A673 (cell line): ENCODE measurements around the gene NCKAP5. TPM values are rescaled to one million over a fixed set of nuclear protein-coding genes. Genes with fewer than 3 reads are reported as not detected.

Experiments
- BruUV-seq: library from RNA; stranded (reverse); fragments of 400-500 nt; replicated peaks from 2 replicates; lab custom pipeline; 2021; lab: Mats Ljungman, UMichigan
- CTCF ChIA-PET: fragments of 300-600 bp; sonication (Branson Sonifier 250); formaldehyde crosslinking; loops from one replicate; lab custom pipeline; 2022; ENCODE audit warnings: antibody characterized with exemption; lab: Charles Lee
- POLR2A ChIA-PET: fragments of 300-600 bp; sonication (Branson Sonifier 250); formaldehyde crosslinking; loops from one replicate; lab custom pipeline; 2022; ENCODE audit warnings: antibody characterized with exemption; ENCODE audit not compliant: low non-redundant PET; lab: Charles Lee
- DNase-seq: peaks from one replicate; pipeline ENCODE4 v3.0.0-alpha.2; 2015; ENCODE audit warnings: low spot score
- H3K27ac ChIP-seq: fragments of 200-600 bp; sonication (generic); 2 replicates; pipeline ENCODE4 v1.5.1; 2016; ENCODE audit warnings: mixed run types, low read depth, mild to moderate bottlenecking, mixed read lengths, antibody characterized with exemption, low read length; ENCODE audit not compliant: poor library complexity, severe bottlenecking
- H3K27me3 ChIP-seq: fragments of 200-600 bp; sonication (generic); replicated peaks from 2 replicates; pipeline ENCODE4 v1.6.1; 2017; ENCODE audit warnings: mixed run types, low read depth, mild to moderate bottlenecking, mixed read lengths, antibody characterized with exemption, low read length; ENCODE audit not compliant: insufficient read depth, poor library complexity
- H3K36me3 ChIP-seq: fragments of 200-600 bp; sonication (generic); 2 replicates; pipeline ENCODE4 v1.6.1; 2016; ENCODE audit warnings: mixed run types, mild to moderate bottlenecking, mixed read lengths, antibody characterized with exemption, low read length; ENCODE audit not compliant: insufficient read depth, poor library complexity, severe bottlenecking
- H3K4me1 ChIP-seq: fragments of 200-600 bp; sonication (generic); 2 replicates; pipeline ENCODE4 v1.6.1; 2017; ENCODE audit warnings: mixed run types, mild to moderate bottlenecking, mixed read lengths, antibody characterized with exemption, low read length; ENCODE audit not compliant: insufficient read depth, poor library complexity, severe bottlenecking
- H3K4me3 ChIP-seq: fragments of 200-600 bp; sonication (generic); 2 replicates; pipeline ENCODE4 v1.5.1; 2016; ENCODE audit warnings: low read depth, mixed run types, mild to moderate bottlenecking, mixed read lengths, low read length; ENCODE audit not compliant: poor library complexity, severe bottlenecking
- H3K9me3 ChIP-seq: fragments of 200-600 bp; sonication (generic); 2 replicates; pipeline ENCODE4 v1.6.1; 2016; ENCODE audit warnings: mixed run types, low read depth, mild to moderate bottlenecking, mixed read lengths, antibody characterized with exemption, low read length; ENCODE audit not compliant: poor library complexity, severe bottlenecking
- CTCF ChIP-seq: fragments of 300-800, 200-600 bp; sonication (generic); conservative IDR thresholded peaks from 2 replicates; pipeline ENCODE4 v1.5.1; 2017; ENCODE audit warnings: low read depth, mild to moderate bottlenecking, antibody characterized with exemption, low read length, moderate library complexity, mixed read lengths
- EZH2 ChIP-seq: fragments of 200-600 bp; sonication (generic); IDR thresholded peaks from 2 replicates; pipeline ENCODE4 v1.6.1; 2017; ENCODE audit warnings: borderline replicate concordance, low read depth, mild to moderate bottlenecking, mixed read lengths, antibody characterized with exemption, low read length; ENCODE audit not compliant: poor library complexity, severe bottlenecking
- intact Hi-C: fragments of 100-400 bp; cut with micrococcal nuclease; formaldehyde crosslinking; loops from one replicate; pipeline ENCODE4 v1.10.0; 2022; ENCODE audit not compliant: unreplicated experiment
- total RNA-seq: library from RNA; stranded (reverse); gene quantifications from 2 replicates; pipeline ENCODE4 v1.2.3, GENCODE V29; 2021

NCKAP5 gene
- total RNA-seq, 1 experiment from 2014 or later = 26.6 TPM

GRCh38 chr2:133109772-133110171 is 458.5 kb downstream of the NCKAP5 start:
- intact Hi-C loops = no loop called here
- H3K36me3 ChIP-seq = no peaks in the 10 kb centered on the region
- TF ChIP-seq CTCF (no peak), EZH2 (no peak)
- H3K4me3 ChIP-seq = no peak overlapping the region
- POLR2A ChIA-PET = no interaction called here
- CTCF ChIA-PET = no interaction called here
- BruUV-seq = no TSS peak
- H3K9me3 ChIP-seq = no peaks in the 10 kb centered on the region
- no peaks in the 10 kb centered on the region for H3K27me3 ChIP-seq
- H3K4me1 ChIP-seq = peaks cover 16% of the 10 kb centered on the region
- no peak overlapping the region for H3K27ac ChIP-seq
- peak; percentile 75 for DNase-seq

- no peaks in the 10 kb centered on the region for H3K36me3 ChIP-seq
- H3K27me3 ChIP-seq = no peaks in the 10 kb centered on the region
- no peaks in the 10 kb centered on the region for H3K9me3 ChIP-seq
- peaks cover 16% of the 10 kb centered on the region for H3K4me1 ChIP-seq
- BruUV-seq = no TSS peak
- H3K4me3 ChIP-seq = no peak overlapping the region
- DNase-seq = no peak
- TF ChIP-seq CTCF (no peak), EZH2 (no peak)
- ChIA-PET CTCF (no interaction called here), POLR2A (no interaction called here)
- no peak overlapping the region for H3K27ac ChIP-seq
- intact Hi-C loops = no loop called here
These were observed 461.0 kb downstream of the NCKAP5 start for GRCh38 chr2:133107058-133107815.

DNA sequence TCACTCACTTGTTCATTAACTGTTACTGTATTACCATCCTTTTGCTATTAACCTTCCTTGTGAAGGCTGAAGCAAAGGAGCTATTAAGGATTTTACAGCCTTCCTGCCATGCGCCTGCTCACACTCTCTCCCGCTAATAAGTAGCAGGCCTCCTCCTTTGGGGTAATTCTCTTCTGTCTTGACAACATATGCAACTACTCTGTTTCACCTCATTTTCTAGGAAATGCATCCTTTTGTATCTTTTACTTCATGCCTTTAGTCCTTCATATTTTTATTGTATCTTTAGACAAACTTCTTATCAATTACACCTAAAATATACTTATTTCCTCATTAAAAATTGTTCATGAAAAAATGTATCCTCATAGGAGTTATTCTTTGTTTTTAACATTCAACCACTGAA is 463.4 kb downstream of the NCKAP5 start:
- no peaks in the 10 kb centered on the region for H3K27me3 ChIP-seq
- no peak for TF ChIP-seq EZH2
- no peak for TF ChIP-seq CTCF
- POLR2A ChIA-PET = no interaction called here
- DNase-seq = no peak
- CTCF ChIA-PET = no interaction called here
- H3K27ac ChIP-seq = no peak overlapping the region
- no peaks in the 10 kb centered on the region for H3K36me3 ChIP-seq
- intact Hi-C loops = no loop called here
- no peak overlapping the region for H3K4me3 ChIP-seq
- H3K4me1 ChIP-seq = peaks cover 10% of the 10 kb centered on the region
- H3K9me3 ChIP-seq = no peaks in the 10 kb centered on the region
- no TSS peak for BruUV-seq
